HG03575 (cell line): ENCODE results near the gene GRK1.
"Not testable (repeated sequence)": the region's sequence is repeated elsewhere in the genome, so short reads cannot be mapped to it uniquely, and the experiment has no call there.

Experiments used
- ATAC-seq: cut with Tn5 transposase; IDR thresholded peaks from one replicate; pipeline ENCODE4 v1.9.1; 2021; ENCODE audit not compliant: unreplicated experiment, insufficient number of reproducible peaks, low FRiP score; ENCODE audit errors: extremely low read depth

The GRK1 gene

DNA sequence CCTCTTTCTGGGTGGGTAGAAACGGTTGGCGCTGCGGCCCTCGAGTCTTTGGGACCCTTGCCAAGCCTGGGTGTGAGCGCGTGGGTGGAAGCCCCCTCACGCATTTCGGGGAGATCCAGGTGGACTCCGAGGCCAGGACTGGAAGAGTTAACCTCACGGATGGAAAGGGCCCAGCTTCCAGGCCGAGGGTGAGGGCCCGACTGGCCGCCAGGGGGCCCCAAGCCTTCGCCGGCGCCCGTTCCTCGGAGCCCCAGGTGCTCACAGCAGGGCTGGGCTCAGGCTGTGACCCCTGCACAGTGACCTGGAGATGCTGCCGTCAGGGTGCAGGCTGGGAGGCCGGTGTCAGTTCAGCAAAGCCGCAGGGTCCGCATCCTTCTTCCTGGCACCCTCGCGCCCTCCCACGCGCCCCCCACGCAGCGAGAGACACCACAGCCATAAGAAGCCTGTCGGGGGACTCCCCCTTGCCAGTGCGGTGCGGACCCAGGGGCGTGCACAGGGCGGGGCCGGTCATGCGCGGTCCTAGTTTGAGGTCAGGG is 57.8 kb downstream of the GRK1 start:
- ATAC-seq: no peak

- not testable (repeated sequence) for ATAC-seq
Observed at GRCh38 chr13:113725329-113726105, 58.5 kb downstream of the GRK1 start.

GRCh38 chr13:113726106-113726821 is 59.2 kb downstream of the GRK1 start:
- ATAC-seq: not testable (repeated sequence)

- ATAC-seq: no peak
Observed at GRCh38 chr13:113726961-113727411, 60.0 kb downstream of the GRK1 start.

- no peak for ATAC-seq
Observed at GRCh38 chr13:113728571-113729054, 61.6 kb downstream of the GRK1 start.

GRCh38 chr13:113729187-113730019 is 62.4 kb downstream of the GRK1 start:
- no peak for ATAC-seq

GRCh38 chr13:113730258-113730691 is 63.3 kb downstream of the GRK1 start:
- ATAC-seq: no peak

- no peak for ATAC-seq
Observed at GRCh38 chr13:113730831-113731191, 63.8 kb downstream of the GRK1 start.

DNA sequence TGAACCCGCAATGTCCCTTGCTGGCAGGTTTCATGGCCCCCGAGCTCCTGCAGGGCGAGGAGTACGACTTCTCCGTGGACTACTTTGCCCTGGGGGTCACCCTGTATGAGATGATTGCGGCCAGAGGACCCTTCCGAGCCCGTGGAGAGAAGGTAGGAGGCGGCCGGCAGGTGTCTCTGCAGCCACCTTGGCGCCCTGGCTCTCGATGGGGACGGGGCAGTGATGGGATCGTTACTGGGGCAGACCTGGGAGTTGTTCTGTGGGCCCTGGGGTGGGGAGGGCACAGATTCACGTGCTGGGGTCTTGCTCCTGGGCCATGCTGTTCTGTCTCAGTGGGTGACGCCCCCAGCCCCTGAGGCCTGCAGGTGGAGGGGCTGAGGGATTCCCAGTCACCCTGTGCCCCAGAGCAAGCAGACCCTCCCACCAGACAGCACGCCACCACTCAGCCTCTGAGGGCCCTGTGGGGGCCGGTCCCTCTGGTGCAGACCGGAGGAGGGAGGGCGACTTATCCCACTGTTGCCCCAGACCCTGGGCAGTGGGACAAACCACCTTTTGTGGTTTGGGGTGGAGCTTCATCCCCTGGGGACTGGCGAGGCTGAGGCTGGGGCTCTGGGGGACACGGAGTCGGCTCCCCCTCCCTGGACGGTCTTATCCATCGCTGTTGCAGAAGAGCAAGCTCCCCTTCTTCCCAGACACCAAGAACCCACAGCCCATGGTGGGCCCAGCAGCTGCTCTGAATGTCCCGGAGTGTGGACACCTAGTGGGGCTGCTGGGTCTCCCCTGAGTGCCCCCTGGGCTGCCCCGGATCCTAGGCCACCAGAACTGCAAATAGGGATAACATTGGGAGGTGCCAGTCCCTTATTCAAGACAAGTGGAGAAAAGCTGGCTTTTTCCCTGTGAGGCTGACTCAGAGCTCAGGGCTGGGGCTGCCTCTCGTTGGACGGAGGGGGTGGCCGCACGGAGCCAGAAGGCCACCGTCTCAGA is 64.5 kb downstream of the GRK1 start:
- no peak for ATAC-seq

DNA sequence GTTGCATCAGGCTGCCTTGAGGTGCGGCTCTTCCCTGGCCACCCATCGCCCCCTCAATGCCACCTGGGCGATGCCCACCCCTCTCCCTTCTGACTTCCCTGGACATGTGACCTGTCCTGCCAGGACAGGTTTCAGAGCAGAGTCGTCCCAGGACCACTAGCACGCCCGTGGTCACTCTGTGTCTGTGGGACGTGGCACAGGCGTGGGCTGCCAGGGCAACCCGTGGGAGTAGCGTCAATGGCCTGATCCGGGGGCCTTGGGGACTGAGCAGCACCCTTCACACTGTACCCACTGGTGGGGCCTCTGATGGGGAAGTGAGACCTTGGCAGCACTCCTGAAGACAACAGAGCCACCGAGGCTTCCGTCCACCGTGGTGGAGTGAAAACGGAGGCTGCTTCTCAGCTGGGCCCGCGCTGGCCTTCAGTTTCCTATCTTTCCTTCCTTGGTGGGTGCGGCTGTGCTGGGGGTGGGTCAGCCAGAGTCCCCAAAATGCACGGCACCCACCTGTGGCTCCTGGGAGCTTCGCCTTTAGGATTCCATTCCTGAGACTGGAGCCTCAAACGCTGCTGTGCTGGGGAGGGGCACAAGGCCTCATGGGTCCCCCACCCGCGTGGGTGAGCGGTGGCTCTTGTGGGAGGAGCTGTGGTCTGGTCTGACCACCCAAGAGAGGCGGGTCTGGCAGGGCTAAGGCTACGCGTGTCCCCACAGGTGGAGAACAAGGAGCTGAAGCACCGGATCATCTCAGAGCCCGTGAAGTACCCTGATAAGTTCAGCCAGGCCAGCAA is 65.3 kb downstream of the GRK1 start:
- ATAC-seq: no peak

DNA sequence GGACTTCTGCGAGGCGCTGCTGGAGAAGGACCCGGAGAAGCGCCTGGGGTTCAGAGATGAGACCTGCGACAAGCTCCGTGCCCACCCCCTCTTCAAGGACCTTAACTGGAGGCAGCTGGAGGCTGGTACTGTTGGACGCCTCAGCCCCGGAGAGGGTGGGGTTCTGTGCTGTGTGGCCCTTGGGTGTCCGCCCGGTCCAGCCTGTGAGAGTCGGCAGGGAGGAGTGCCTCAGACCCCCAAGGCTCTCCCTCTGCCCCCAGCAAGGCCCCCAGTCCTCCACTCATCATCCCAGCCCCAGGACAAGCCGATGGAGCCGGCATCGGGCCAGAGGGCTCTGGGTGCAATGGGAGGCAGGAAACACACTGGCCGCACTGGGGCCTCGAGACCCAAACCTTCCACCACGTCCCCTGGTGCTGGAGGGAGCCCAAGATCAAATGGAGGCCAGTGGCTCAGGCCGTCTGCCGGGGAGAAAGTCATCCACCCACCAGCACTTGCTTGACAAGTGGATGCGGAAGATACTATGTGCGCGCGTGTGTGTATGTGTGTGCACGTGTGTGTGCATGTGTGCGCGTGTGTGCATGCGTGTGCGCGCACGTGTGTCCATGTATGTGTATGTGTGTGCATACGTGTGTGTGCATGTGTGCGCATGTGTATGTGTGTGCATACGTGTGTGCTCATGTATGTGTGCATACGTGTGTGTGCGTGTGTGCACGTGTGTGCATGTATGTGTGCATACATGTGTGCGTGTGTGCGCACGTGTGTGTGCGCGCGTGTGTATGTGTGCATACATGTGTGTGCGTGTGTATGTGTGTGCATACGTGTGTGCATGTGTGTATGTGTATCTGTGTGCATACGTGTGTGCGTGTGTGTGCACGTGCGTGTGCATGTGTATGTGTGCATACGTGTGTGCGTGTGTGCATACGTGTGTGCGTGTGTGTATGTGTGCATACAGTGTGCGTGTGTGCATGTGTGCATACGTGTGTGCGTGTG is 66.2 kb downstream of the GRK1 start:
- no peak for ATAC-seq

- ATAC-seq: no peak
Observed at GRCh38 chr13:113734099-113734825, 67.2 kb downstream of the GRK1 start.

GRCh38 chr13:113734826-113735125 is 67.8 kb downstream of the GRK1 start:
- no peak for ATAC-seq

DNA sequence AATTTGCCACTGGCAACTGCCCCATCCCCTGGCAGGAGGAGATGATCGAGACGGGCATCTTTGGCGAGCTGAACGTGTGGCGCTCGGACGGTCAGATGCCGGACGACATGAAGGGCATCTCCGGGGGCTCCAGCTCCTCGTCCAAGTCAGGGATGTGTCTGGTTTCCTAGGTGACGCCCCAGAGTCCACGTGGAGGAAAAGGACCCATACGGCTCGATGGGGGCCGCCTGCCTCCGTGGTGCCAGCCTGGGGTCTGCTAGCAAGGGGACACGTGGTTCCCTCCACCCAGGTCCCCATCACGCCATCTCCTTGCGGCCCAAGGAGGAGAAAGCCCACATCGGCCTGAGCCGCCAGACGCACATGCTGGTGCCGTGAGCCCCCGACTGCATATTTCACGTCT is 68.2 kb downstream of the GRK1 start:
- ATAC-seq: no peak

GRCh38 chr13:113735750-113736149 is 68.7 kb downstream of the GRK1 start:
- no peak for ATAC-seq

- no peak for ATAC-seq
Observed at GRCh38 chr13:113736258-113736731, 69.3 kb downstream of the GRK1 start.
